ENCODE results near the gene AP2S1. TPM values are rescaled to one million over a fixed set of nuclear protein-coding genes. Genes with fewer than 3 reads are reported as not detected.

The AP2S1 gene
- total RNA-seq, 2 experiments from 2014 or later = 101 to 105 TPM

DNA sequence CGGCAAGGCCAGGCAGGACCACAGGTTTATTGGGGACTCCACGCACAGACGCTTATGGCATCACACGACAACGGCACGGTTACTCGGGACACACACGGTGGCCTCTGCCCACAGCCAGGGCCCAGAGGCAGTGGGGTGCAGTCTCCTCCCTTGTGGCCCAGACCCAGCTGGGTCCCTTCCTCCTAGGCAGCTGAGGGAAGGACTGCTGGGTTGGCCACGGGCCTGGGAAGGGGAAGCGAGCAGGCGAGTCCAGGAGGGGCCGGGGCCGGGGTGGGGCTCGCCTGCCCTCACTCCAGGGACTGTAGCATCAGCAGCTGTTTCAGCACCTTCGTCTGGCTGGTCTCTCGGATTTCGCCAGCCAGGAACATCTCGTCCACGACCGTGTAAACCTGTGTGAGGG, 12.5 kb downstream of the AP2S1 start:
- peaks cover 14% of the 10 kb centered on the region for H3K36me3 Mint-ChIP-seq (ENCODE audit: low read depth)
- H3K27ac Mint-ChIP-seq = no peak overlapping the region
- H3K4me3 Mint-ChIP-seq = no peak overlapping the region
- ChIA-PET CTCF (interaction anchor here (2.8 to 5.6 kb wide), 2 partner anchors 71 to 84 kb away, joined by 8 to 147 read pairs; no protein-coding TSS in a partner anchor), POLR2A (interaction anchor here (1.7 kb wide), 1 partner anchor 51 kb away, joined by 3 read pairs; no protein-coding TSS in a partner anchor)
- DNase-seq = no peak
- no peak for ATAC-seq
- H3K9me3 Mint-ChIP-seq = no peaks in the 10 kb centered on the region
- no peaks in the 10 kb centered on the region for H3K4me1 Mint-ChIP-seq (ENCODE audit: low read depth)
- H3K27me3 Mint-ChIP-seq = no peaks in the 10 kb centered on the region
- intact Hi-C loops (cut with micrococcal nuclease) = no loop called here
- TF ChIP-seq, protein P1, sequence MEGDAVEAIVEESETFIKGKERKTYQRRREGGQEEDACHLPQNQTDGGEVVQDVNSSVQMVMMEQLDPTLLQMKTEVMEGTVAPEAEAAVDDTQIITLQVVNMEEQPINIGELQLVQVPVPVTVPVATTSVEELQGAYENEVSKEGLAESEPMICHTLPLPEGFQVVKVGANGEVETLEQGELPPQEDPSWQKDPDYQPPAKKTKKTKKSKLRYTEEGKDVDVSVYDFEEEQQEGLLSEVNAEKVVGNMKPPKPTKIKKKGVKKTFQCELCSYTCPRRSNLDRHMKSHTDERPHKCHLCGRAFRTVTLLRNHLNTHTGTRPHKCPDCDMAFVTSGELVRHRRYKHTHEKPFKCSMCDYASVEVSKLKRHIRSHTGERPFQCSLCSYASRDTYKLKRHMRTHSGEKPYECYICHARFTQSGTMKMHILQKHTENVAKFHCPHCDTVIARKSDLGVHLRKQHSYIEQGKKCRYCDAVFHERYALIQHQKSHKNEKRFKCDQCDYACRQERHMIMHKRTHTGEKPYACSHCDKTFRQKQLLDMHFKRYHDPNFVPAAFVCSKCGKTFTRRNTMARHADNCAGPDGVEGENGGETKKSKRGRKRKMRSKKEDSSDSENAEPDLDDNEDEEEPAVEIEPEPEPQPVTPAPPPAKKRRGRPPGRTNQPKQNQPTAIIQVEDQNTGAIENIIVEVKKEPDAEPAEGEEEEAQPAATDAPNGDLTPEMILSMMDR (IDR thresholded peaks at IDR 0.05) = no peak

DNA sequence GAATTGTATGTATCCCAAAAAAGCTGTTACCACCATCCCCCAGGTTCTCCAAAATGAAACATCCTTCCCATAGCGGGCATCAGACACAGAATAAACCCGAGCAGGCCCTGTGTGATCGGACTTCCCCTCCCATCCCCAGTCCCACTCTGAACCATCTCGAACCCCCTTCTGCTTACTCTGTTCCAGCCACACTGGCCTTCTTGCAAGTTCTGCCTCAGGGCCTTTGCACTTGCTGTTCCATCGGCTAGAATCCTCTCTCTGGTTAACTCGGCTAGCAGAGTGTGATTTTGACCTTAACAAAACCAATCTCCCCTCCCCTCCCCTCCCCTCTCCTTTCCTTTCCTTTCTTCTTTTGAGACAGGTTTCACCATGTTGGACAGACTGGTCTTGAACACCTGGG, 15.7 kb downstream of the AP2S1 start:
- CTCF ChIA-PET = interaction anchor here (1.0 to 1.5 kb wide), 3 partner anchors 9 to 69 kb away, joined by 3 to 4 read pairs (median 3); no protein-coding TSS in a partner anchor
- Mint-ChIP-seq H3K9me3 (no peaks in the 10 kb centered on the region), H3K4me3 (no peak overlapping the region), H3K27ac (no peak overlapping the region), H3K4me1 (ENCODE audit: low read depth) (no peaks in the 10 kb centered on the region), H3K36me3 (ENCODE audit: low read depth) (peaks cover 5% of the 10 kb centered on the region), H3K27me3 (no peaks in the 10 kb centered on the region)
- TF ChIP-seq, protein P1 (IDR thresholded peaks at IDR 0.05) = no peak
- POLR2A ChIA-PET = no interaction called here
- DNase-seq (no peak), ATAC-seq (no peak)
- intact Hi-C loops (cut with micrococcal nuclease) = no loop called here

DNA sequence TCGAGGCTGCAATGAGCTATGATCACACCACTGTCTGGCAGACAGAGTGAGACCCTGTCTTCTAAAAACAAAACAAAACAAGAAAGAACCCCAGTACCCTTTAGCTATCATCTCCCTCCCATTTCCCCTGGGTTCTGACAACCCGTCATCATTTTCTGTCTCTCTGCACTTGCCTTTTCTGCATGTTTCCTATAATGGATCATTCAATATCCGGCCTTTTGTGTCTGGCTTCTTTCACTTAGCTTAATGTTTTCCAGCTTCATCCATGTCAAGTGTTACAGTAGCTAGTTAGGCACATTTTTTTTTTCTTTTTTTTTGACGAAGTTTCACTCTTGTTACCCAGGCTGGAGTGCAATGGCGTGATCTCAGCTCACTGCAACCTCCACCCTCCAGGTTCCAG, 16.5 kb downstream of the AP2S1 start:
- ChIA-PET POLR2A (no interaction called here), CTCF (interaction anchor here (0.7 to 1.5 kb wide), 7 partner anchors 9 to 83 kb away, joined by 3 to 4 read pairs (median 3); no protein-coding TSS in a partner anchor)
- no peak overlapping the region for H3K27ac Mint-ChIP-seq
- TF ChIP-seq, protein P1 (IDR thresholded peaks at IDR 0.05) = no peak
- H3K4me1 Mint-ChIP-seq (ENCODE audit: low read depth) = peaks cover 1% of the 10 kb centered on the region
- H3K36me3 Mint-ChIP-seq (ENCODE audit: low read depth) = peaks cover 5% of the 10 kb centered on the region
- ATAC-seq (no peak), DNase-seq (no peak)
- intact Hi-C loops (cut with micrococcal nuclease) = no loop called here
- no peaks in the 10 kb centered on the region for H3K9me3 Mint-ChIP-seq
- H3K27me3 Mint-ChIP-seq = no peaks in the 10 kb centered on the region
- H3K4me3 Mint-ChIP-seq = no peak overlapping the region

DNA sequence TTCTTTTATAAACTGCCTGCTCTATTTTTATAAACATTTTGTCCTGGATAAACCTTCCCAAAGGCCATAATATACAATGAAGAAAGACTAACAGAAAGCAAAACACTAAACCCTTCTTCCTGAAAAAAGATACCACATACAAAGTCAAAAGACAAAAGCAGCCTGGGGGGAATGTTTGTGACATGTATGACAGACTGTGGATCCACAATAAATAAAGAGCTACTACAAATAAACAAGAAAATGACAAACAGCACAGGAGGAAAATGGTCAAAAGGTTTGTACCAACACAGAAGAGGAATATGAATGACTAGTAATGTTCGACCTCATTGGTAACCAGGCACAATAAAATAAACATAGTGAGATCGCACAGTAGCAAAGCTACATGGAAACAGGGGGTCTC, 19.8 kb downstream of the AP2S1 start:
- H3K27me3 Mint-ChIP-seq = no peaks in the 10 kb centered on the region
- intact Hi-C loops (cut with micrococcal nuclease) = no loop called here
- ChIA-PET POLR2A (interaction anchor here (0.8 to 0.9 kb wide), 2 partner anchors 42 to 50 kb away, joined by 3 read pairs; partner anchors contain the start of gene SLC1A5), CTCF (interaction anchor here (1.0 to 1.8 kb wide), 5 partner anchors 9 to 77 kb away, joined by 3 to 12 read pairs (median 4); no protein-coding TSS in a partner anchor)
- DNase-seq (no peak), ATAC-seq (no peak)
- no peak overlapping the region for H3K27ac Mint-ChIP-seq
- peaks cover 8% of the 10 kb centered on the region for H3K4me1 Mint-ChIP-seq (ENCODE audit: low read depth)
- TF ChIP-seq, protein P1 (IDR thresholded peaks at IDR 0.05) = no peak
- H3K9me3 Mint-ChIP-seq = no peaks in the 10 kb centered on the region
- no peak overlapping the region for H3K4me3 Mint-ChIP-seq
- no peaks in the 10 kb centered on the region for H3K36me3 Mint-ChIP-seq (ENCODE audit: low read depth)

DNA sequence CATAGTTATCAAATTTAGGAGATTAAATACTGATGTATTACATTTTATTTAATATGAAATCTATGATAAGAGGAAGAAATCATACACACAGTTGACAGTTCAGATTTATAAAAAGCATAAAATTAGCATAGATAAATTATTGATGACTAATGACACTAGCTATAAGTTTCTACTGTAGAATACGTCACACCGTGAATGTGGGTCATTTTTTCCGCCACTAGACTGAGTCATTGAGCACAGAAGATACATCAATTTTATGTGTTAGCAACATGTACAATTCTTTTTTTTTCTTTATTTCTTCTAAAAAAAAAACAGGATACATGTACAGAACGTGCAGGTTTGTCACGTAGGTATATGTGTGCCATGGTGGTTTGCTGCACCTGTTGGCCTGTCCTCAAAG, 22.2 kb downstream of the AP2S1 start:
- CTCF ChIA-PET = interaction anchor here (1.0 to 2.4 kb wide), 4 partner anchors 12 to 184 kb away, joined by 3 to 12 read pairs (median 3); no protein-coding TSS in a partner anchor
- Mint-ChIP-seq H3K4me3 (no peak overlapping the region), H3K27me3 (no peaks in the 10 kb centered on the region), H3K27ac (no peak overlapping the region), H3K9me3 (no peaks in the 10 kb centered on the region), H3K36me3 (ENCODE audit: low read depth) (no peaks in the 10 kb centered on the region), H3K4me1 (ENCODE audit: low read depth) (peaks cover 18% of the 10 kb centered on the region)
- DNase-seq (peak; percentile 91), ATAC-seq (peak; percentile 60)
- POLR2A ChIA-PET = no interaction called here
- TF ChIP-seq, protein P1 (IDR thresholded peaks at IDR 0.05) = no peak
- intact Hi-C loops (cut with micrococcal nuclease) = no loop called here

Measured in activated CD8-positive, alpha-beta T cell treated with anti-CD3 and anti-CD28 coated beads for 36 hours (primary cell).